Uterus (tissue), 2 donors: ENCODE results near the gene SZT2.

Source experiments
- CTCF ChIP-seq, 4 experiments: fragments of 200-600 bp in 2 of 4; fragments of 450-650 bp in 2 of 4; sonication (generic) in 2 of 4; IDR thresholded peaks; one replicate each; pipeline ENCODE4 v1.5.1; 2016 to 2019; ENCODE audit warnings: antibody characterized with exemption in 4 of 4, mild to moderate bottlenecking in 2 of 4, moderate library complexity in 1 of 4
- POLR2A ChIP-seq, 2 donors: fragments of 450-650 bp; IDR thresholded peaks; one replicate each; pipeline ENCODE4 v1.6.1; 2016; ENCODE audit warnings: antibody characterized with exemption in 2 of 2, mild to moderate bottlenecking in 1 of 2, moderate library complexity in 1 of 2

GRCh38 chr1:43442756-43443155, 53.1 kb downstream of the SZT2 start:
- TF ChIP-seq CTCF (IDR thresholded peaks at IDR 0.05) (no peak), POLR2A (IDR thresholded peaks at IDR 0.05) (no peak)
